ENCODE measurements around the gene NAP1L1. TPM values are rescaled to one million over a fixed set of nuclear protein-coding genes. Genes with fewer than 3 reads are reported as not detected.

Gene NAP1L1
- total RNA-seq, 1 experiment from 2014 or later: 946 TPM

DNA sequence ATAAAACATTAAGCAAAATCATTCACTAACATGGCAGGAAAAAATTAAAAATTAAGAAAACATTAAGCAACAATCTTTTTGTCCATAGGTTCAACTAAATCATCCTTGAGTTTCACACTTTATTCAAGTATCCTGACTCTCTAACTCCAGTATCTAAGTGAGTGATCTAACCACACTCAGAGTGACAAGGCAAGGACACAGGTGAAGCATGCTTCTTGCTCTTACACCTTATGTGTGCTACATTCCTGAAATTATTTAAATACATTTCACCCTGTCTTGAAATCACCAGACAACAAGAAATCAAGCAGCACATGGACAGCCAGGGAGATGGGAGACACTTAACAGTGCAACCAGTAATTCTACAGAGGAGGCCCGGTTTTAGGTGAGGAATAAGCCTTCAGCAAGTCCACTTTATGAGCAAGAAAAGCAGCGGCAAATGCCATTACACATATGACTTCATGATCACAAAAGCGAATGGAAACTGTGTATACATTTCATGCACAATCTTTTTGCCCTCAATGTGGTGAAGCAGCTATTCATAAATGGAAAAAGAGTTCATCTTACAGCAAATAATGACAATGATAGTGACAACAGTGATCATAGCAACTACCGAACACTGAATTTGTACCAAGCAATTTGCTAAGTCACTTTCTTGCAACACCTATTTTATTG lies 90.3 kb downstream of the NAP1L1 start (continued):
- TF ChIP-seq NR3C1 (CRISPR knock-in tag; conservative IDR thresholded peaks at IDR 0.05; ENCODE audit: low read depth) (no peak), NR2C2 (CRISPR knock-in tag; IDR thresholded peaks at IDR 0.05) (no peak), FOXJ3 (CRISPR knock-in tag; IDR thresholded peaks at IDR 0.05; ENCODE audit: borderline replicate concordance) (no peak), MXD4 (CRISPR knock-in tag; IDR thresholded peaks at IDR 0.05; ENCODE audit: borderline replicate concordance) (no peak)
- TF ChIP-seq, protein P1, sequence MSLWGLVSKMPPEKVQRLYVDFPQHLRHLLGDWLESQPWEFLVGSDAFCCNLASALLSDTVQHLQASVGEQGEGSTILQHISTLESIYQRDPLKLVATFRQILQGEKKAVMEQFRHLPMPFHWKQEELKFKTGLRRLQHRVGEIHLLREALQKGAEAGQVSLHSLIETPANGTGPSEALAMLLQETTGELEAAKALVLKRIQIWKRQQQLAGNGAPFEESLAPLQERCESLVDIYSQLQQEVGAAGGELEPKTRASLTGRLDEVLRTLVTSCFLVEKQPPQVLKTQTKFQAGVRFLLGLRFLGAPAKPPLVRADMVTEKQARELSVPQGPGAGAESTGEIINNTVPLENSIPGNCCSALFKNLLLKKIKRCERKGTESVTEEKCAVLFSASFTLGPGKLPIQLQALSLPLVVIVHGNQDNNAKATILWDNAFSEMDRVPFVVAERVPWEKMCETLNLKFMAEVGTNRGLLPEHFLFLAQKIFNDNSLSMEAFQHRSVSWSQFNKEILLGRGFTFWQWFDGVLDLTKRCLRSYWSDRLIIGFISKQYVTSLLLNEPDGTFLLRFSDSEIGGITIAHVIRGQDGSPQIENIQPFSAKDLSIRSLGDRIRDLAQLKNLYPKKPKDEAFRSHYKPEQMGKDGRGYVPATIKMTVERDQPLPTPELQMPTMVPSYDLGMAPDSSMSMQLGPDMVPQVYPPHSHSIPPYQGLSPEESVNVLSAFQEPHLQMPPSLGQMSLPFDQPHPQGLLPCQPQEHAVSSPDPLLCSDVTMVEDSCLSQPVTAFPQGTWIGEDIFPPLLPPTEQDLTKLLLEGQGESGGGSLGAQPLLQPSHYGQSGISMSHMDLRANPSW (CRISPR knock-in tag; conservative IDR thresholded peaks at IDR 0.05; ENCODE audit: low read depth): no peak
- TF ChIP-seq, protein P2, sequence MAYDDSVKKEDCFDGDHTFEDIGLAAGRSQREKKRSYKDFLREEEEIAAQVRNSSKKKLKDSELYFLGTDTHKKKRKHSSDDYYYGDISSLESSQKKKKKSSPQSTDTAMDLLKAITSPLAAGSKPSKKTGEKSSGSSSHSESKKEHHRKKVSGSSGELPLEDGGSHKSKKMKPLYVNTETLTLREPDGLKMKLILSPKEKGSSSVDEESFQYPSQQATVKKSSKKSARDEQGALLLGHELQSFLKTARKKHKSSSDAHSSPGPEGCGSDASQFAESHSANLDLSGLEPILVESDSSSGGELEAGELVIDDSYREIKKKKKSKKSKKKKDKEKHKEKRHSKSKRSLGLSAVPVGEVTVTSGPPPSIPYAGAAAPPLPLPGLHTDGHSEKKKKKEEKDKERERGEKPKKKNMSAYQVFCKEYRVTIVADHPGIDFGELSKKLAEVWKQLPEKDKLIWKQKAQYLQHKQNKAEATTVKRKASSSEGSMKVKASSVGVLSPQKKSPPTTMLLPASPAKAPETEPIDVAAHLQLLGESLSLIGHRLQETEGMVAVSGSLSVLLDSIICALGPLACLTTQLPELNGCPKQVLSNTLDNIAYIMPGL (CRISPR knock-in tag; IDR thresholded peaks at IDR 0.05): no peak

DNA sequence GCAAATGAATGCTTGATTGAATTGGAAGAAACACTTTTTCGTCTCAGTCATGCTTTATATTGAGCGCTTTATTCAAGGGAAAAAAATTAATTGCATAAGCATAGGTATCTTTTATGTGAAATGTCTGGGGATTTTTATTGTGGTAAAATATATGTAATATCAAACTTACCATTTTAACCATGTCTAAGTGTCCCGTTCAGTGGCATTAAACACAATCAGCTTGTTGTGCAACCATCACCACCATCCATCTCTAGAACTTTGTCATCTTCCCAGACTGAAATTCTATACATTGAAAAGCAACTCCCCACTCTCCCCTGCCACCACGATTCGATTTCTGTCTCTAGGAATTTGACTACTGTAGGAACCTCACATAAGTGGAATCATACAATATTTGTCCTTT lies 92.7 kb downstream of the NAP1L1 start:
- no peak for ATAC-seq
- POLR2A ChIA-PET: no interaction called here
- Mint-ChIP-seq H3K27me3 (ENCODE audit: low read depth) (no peaks in the 10 kb centered on the region; the same call in 1 of the 2 replicates), H3K9me3 (peaks cover 13% of the 10 kb centered on the region), H3K27ac (no peak overlapping the region), H3K36me3 (no peaks in the 10 kb centered on the region; the same call in none of the 2 replicates), H3K4me3 (no peak overlapping the region), H3K4me1 (peaks cover 23% of the 10 kb centered on the region)
- DNase-seq (ENCODE audit: low spot score): no peak
- CTCF ChIA-PET: no interaction called here
- no peak for TF ChIP-seq SMAD3 (CRISPR knock-in tag; IDR thresholded peaks at IDR 0.05; ENCODE audit: borderline replicate concordance)
- TF ChIP-seq PRRX2 (CRISPR knock-in tag; IDR thresholded peaks at IDR 0.05): no peak
- TF ChIP-seq, protein P3, sequence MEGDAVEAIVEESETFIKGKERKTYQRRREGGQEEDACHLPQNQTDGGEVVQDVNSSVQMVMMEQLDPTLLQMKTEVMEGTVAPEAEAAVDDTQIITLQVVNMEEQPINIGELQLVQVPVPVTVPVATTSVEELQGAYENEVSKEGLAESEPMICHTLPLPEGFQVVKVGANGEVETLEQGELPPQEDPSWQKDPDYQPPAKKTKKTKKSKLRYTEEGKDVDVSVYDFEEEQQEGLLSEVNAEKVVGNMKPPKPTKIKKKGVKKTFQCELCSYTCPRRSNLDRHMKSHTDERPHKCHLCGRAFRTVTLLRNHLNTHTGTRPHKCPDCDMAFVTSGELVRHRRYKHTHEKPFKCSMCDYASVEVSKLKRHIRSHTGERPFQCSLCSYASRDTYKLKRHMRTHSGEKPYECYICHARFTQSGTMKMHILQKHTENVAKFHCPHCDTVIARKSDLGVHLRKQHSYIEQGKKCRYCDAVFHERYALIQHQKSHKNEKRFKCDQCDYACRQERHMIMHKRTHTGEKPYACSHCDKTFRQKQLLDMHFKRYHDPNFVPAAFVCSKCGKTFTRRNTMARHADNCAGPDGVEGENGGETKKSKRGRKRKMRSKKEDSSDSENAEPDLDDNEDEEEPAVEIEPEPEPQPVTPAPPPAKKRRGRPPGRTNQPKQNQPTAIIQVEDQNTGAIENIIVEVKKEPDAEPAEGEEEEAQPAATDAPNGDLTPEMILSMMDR (IDR thresholded peaks at IDR 0.05): no peak
- TF ChIP-seq, protein P4, sequence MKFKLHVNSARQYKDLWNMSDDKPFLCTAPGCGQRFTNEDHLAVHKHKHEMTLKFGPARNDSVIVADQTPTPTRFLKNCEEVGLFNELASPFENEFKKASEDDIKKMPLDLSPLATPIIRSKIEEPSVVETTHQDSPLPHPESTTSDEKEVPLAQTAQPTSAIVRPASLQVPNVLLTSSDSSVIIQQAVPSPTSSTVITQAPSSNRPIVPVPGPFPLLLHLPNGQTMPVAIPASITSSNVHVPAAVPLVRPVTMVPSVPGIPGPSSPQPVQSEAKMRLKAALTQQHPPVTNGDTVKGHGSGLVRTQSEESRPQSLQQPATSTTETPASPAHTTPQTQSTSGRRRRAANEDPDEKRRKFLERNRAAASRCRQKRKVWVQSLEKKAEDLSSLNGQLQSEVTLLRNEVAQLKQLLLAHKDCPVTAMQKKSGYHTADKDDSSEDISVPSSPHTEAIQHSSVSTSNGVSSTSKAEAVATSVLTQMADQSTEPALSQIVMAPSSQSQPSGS (CRISPR knock-in tag; IDR thresholded peaks at IDR 0.05; ENCODE audit: borderline replicate concordance, low read depth): no peak
- TF ChIP-seq, protein P5, sequence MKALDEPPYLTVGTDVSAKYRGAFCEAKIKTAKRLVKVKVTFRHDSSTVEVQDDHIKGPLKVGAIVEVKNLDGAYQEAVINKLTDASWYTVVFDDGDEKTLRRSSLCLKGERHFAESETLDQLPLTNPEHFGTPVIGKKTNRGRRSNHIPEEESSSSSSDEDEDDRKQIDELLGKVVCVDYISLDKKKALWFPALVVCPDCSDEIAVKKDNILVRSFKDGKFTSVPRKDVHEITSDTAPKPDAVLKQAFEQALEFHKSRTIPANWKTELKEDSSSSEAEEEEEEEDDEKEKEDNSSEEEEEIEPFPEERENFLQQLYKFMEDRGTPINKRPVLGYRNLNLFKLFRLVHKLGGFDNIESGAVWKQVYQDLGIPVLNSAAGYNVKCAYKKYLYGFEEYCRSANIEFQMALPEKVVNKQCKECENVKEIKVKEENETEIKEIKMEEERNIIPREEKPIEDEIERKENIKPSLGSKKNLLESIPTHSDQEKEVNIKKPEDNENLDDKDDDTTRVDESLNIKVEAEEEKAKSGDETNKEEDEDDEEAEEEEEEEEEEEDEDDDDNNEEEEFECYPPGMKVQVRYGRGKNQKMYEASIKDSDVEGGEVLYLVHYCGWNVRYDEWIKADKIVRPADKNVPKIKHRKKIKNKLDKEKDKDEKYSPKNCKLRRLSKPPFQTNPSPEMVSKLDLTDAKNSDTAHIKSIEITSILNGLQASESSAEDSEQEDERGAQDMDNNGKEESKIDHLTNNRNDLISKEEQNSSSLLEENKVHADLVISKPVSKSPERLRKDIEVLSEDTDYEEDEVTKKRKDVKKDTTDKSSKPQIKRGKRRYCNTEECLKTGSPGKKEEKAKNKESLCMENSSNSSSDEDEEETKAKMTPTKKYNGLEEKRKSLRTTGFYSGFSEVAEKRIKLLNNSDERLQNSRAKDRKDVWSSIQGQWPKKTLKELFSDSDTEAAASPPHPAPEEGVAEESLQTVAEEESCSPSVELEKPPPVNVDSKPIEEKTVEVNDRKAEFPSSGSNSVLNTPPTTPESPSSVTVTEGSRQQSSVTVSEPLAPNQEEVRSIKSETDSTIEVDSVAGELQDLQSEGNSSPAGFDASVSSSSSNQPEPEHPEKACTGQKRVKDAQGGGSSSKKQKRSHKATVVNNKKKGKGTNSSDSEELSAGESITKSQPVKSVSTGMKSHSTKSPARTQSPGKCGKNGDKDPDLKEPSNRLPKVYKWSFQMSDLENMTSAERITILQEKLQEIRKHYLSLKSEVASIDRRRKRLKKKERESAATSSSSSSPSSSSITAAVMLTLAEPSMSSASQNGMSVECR (CRISPR knock-in tag; IDR thresholded peaks at IDR 0.05; ENCODE audit: borderline replicate concordance): no peak
- no peak for TF ChIP-seq SMAD4 (CRISPR knock-in tag; IDR thresholded peaks at IDR 0.05)
- TF ChIP-seq, protein P6, sequence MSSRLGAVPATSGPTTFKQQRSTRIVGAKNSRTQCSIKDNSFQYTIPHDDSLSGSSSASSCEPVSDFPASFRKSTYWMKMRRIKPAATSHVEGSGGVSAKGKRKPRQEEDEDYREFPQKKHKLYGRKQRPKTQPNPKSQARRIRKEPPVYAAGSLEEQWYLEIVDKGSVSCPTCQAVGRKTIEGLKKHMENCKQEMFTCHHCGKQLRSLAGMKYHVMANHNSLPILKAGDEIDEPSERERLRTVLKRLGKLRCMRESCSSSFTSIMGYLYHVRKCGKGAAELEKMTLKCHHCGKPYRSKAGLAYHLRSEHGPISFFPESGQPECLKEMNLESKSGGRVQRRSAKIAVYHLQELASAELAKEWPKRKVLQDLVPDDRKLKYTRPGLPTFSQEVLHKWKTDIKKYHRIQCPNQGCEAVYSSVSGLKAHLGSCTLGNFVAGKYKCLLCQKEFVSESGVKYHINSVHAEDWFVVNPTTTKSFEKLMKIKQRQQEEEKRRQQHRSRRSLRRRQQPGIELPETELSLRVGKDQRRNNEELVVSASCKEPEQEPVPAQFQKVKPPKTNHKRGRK (CRISPR knock-in tag; IDR thresholded peaks at IDR 0.05; ENCODE audit: borderline replicate concordance): no peak
- no peak for TF ChIP-seq NFATC4 (CRISPR knock-in tag; IDR thresholded peaks at IDR 0.05)
- TF ChIP-seq TCF7 (CRISPR knock-in tag; IDR thresholded peaks at IDR 0.05; ENCODE audit: low read depth): no peak
- no peak for TF ChIP-seq ZNF219 (CRISPR knock-in tag; IDR thresholded peaks at IDR 0.05; ENCODE audit: borderline replicate concordance)
- TF ChIP-seq JAZF1 (CRISPR knock-in tag; IDR thresholded peaks at IDR 0.05): no peak
- no peak for TF ChIP-seq GABPB1 (CRISPR knock-in tag; IDR thresholded peaks at IDR 0.05)
- TF ChIP-seq ZNF317 (CRISPR knock-in tag; IDR thresholded peaks at IDR 0.05; ENCODE audit: borderline replicate concordance, low read depth): no peak
- no peak for TF ChIP-seq ZNF138 (CRISPR knock-in tag; conservative IDR thresholded peaks at IDR 0.05)
- no peak for TF ChIP-seq TP53 (CRISPR knock-in tag; IDR thresholded peaks at IDR 0.05)

All from WTC11 (cell line).